VCaP (cell line): ENCODE results near the gene RPLP2.

Source experiments
- H3K27ac ChIP-seq: fragments of 450-650 bp; 2 replicates; pipeline ENCODE4 v1.5.1; 2017
- CTCF ChIP-seq: fragments of 450-650 bp; conservative IDR thresholded peaks from 2 replicates; pipeline ENCODE4 v1.5.1; 2017; ENCODE audit warnings: mild to moderate bottlenecking, moderate library complexity

Gene RPLP2

GRCh38 chr11:836274-836673 lies 26.5 kb downstream of the RPLP2 start:
- no peak for TF ChIP-seq CTCF
- no peak overlapping the region for H3K27ac ChIP-seq

- H3K27ac ChIP-seq, result no peak overlapping the region
- no peak for TF ChIP-seq CTCF
Measured at GRCh38 chr11:836700-837099, 26.9 kb downstream of the RPLP2 start.

- TF ChIP-seq CTCF, result no peak
- no peak overlapping the region for H3K27ac ChIP-seq
Measured at GRCh38 chr11:837189-837989, 27.6 kb downstream of the RPLP2 start.

- no peak overlapping the region for H3K27ac ChIP-seq
- no peak for TF ChIP-seq CTCF
Measured at GRCh38 chr11:837990-838307, 28.2 kb downstream of the RPLP2 start.

GRCh38 chr11:838441-839279 lies 28.9 kb downstream of the RPLP2 start:
- no peak overlapping the region; the same call in 1 of the 2 replicates for H3K27ac ChIP-seq
- TF ChIP-seq CTCF, result no peak

- no peak overlapping the region; the same call in 1 of the 2 replicates for H3K27ac ChIP-seq
- TF ChIP-seq CTCF, result no peak
Measured at GRCh38 chr11:839280-839623, 29.5 kb downstream of the RPLP2 start.

GRCh38 chr11:839875-840617 lies 30.3 kb downstream of the RPLP2 start:
- peak overlapping the region; percentile 95; the same call in 1 of the 2 replicates for H3K27ac ChIP-seq
- TF ChIP-seq CTCF, result peak; percentile 24
